Measurements from ENCODE around the gene HLCS. TPM values are rescaled to one million over a fixed set of nuclear protein-coding genes. Genes with fewer than 3 reads are reported as not detected.

HLCS gene
- total RNA-seq, 1 donor from 2014 or later, result 17.1 TPM

- Histone ChIP-seq H3K36me3 (no peaks in the 10 kb centered on the region), H3K27me3 (ENCODE audit: low read depth) (peaks cover 39% of the 10 kb centered on the region), H3K27ac (no peak overlapping the region), H3K4me3 (no peak overlapping the region), H3K4me1 (no peaks in the 10 kb centered on the region), H3K9me3 (no peaks in the 10 kb centered on the region)
- intact Hi-C loops (cut with DNase I), result no loop called here
- TF ChIP-seq, protein P1, sequence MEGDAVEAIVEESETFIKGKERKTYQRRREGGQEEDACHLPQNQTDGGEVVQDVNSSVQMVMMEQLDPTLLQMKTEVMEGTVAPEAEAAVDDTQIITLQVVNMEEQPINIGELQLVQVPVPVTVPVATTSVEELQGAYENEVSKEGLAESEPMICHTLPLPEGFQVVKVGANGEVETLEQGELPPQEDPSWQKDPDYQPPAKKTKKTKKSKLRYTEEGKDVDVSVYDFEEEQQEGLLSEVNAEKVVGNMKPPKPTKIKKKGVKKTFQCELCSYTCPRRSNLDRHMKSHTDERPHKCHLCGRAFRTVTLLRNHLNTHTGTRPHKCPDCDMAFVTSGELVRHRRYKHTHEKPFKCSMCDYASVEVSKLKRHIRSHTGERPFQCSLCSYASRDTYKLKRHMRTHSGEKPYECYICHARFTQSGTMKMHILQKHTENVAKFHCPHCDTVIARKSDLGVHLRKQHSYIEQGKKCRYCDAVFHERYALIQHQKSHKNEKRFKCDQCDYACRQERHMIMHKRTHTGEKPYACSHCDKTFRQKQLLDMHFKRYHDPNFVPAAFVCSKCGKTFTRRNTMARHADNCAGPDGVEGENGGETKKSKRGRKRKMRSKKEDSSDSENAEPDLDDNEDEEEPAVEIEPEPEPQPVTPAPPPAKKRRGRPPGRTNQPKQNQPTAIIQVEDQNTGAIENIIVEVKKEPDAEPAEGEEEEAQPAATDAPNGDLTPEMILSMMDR (IDR thresholded peaks at IDR 0.05), result no peak
- ATAC-seq (no peak), DNase-seq (no peak)
Observed at GRCh38 chr21:36732217-36732616, 234.3 kb downstream of the HLCS start.

- TF ChIP-seq, protein P1 (IDR thresholded peaks at IDR 0.05), result no peak
- Histone ChIP-seq H3K4me1 (no peaks in the 10 kb centered on the region), H3K27me3 (ENCODE audit: low read depth) (peaks cover 35% of the 10 kb centered on the region), H3K27ac (no peak overlapping the region), H3K4me3 (no peak overlapping the region), H3K9me3 (no peaks in the 10 kb centered on the region), H3K36me3 (no peaks in the 10 kb centered on the region)
- DNase-seq (no peak), ATAC-seq (peak in 1 of 2 donors; percentile 43)
- intact Hi-C loops (cut with DNase I), result no loop called here
Observed at GRCh38 chr21:36730291-36731281, 235.9 kb downstream of the HLCS start.

- Histone ChIP-seq H3K4me3 (no peak overlapping the region), H3K36me3 (no peaks in the 10 kb centered on the region), H3K9me3 (no peaks in the 10 kb centered on the region), H3K27ac (no peak overlapping the region), H3K27me3 (ENCODE audit: low read depth) (peaks cover 30% of the 10 kb centered on the region), H3K4me1 (no peaks in the 10 kb centered on the region)
- no peak for DNase-seq
- no peak for ATAC-seq
- intact Hi-C loops (cut with DNase I), result no loop called here
- TF ChIP-seq, protein P1 (IDR thresholded peaks at IDR 0.05), result no peak
Observed at GRCh38 chr21:36729310-36729970, 237.0 kb downstream of the HLCS start.

DNA sequence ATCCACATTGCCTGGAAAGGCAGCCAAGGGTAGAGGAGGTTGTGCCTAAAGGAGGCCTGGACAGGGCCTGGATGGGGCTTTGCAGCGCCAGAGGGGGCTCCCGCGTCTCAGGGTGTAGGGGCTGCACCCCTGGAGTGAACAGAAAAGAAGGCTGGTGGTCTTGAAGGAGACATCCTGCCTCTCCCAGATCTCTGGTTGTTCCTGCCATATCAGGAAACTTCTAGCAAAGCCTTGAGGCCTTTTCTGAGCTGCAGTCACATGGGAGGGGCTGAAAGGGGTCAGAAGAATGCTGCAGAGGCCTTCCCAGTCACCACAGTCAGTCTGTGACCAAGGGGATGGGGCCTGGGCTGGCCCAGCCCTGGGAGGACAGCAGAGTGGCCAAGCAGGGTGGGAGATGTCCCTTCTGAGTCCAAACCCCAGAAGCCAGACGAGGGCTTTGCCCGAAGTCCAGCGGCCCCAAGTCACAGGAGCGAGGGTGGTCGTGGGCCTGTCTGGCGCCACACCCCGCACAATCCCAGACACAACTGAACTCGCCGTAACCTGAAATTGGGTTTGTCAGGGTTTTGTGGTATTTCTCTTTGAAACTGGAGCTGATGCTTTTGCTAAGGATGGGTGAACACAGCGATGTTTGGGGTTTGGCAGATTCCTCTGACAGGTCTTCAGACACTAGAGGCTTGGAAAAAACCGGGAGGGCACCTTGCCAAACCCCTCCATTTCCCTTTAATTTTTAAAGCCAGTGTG, 237.9 kb downstream of the HLCS start:
- H3K27ac ChIP-seq, result no peak overlapping the region
- no peaks in the 10 kb centered on the region for H3K36me3 ChIP-seq
- H3K27me3 ChIP-seq (ENCODE audit: low read depth), result peaks cover 31% of the 10 kb centered on the region
- TF ChIP-seq, protein P1 (IDR thresholded peaks at IDR 0.05), result no peak
- H3K4me1 ChIP-seq, result no peaks in the 10 kb centered on the region
- DNase-seq (no peak), ATAC-seq (no peak)
- H3K9me3 ChIP-seq, result no peaks in the 10 kb centered on the region
- intact Hi-C loops (cut with DNase I), result no loop called here
- H3K4me3 ChIP-seq, result no peak overlapping the region

GRCh38 chr21:36727866-36728265, 238.6 kb downstream of the HLCS start:
- ATAC-seq (no peak), DNase-seq (no peak)
- H3K27me3 ChIP-seq (ENCODE audit: low read depth), result peaks cover 31% of the 10 kb centered on the region

More at GRCh38 chr21:36727866-36728265, 238.6 kb downstream of the HLCS start:
- Histone ChIP-seq H3K27ac (no peak overlapping the region), H3K9me3 (no peaks in the 10 kb centered on the region), H3K4me3 (no peak overlapping the region), H3K36me3 (no peaks in the 10 kb centered on the region), H3K4me1 (no peaks in the 10 kb centered on the region)
- TF ChIP-seq, protein P1 (IDR thresholded peaks at IDR 0.05), result no peak
- intact Hi-C loops (cut with DNase I), result no loop called here

Measured in lower lobe of right lung (tissue), 2 donors.